HG02852 (cell line): Measurements from ENCODE around the gene SLBP.

Source experiments
- ATAC-seq: cut with Tn5 transposase; IDR thresholded peaks from one replicate; pipeline ENCODE4 v1.9.1; 2021; ENCODE audit warnings: mild to moderate bottlenecking, moderate library complexity; ENCODE audit not compliant: unreplicated experiment

The SLBP gene

DNA sequence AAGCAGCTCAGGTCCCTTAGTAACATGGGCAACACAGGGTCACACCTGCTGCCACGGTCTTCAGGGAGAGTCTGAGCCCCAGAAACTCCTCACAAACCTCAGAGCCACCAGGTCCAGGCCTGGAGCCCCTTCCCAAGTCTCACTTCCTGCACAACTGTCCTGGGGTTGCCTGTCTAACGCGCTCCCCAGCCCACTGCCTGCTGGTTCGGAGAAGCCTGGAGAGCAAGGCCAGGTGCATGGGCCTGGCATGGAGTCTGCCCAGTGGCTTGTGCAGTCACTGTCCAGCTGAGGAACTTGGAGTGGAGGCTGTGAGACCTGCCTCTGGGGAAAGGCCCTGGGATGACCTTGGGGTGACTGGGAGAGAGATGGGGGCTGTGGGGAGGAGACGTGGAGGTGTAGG lies 56.0 kb downstream of the SLBP start:
- ATAC-seq, result no peak

DNA sequence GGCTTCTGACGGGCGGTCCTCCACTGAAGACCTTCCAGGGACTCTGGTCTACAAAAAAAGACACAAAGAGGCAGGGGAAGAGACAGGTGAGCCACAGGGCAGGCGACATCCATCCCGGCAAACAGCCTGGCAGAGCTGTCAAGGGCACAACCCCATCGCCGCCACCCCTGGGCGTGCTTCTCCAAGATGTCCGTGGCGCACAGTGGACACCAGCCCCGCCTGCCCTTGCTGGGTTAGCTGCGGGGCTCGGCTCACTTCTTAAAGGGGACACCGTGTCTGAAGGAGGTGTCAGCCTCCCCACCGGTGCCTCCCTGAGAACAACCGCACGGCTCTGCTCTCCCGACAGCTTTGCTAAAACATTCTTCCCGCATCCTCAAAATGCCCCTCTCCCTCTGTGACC lies 56.4 kb downstream of the SLBP start:
- ATAC-seq, result no peak

DNA sequence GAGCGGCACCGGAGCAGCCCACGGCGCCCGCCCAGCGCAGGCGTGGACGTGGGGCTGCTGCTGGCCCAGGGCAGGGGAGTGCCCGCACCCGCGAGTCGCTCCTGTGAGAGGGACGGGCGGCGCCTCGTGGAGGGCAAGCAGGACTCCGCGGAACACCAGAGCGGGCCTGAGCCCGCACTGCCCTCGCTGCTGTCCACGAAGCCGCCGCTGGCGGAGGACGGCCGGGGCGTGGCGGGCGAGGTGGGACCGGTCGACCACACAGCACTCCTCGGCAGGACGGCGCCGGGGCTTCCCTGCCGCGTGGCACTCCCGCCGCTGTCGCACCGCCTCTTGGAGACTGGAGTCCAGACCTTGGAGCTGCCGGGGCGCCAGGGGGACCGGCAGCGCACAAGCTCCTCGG lies 57.0 kb downstream of the SLBP start:
- no peak for ATAC-seq

DNA sequence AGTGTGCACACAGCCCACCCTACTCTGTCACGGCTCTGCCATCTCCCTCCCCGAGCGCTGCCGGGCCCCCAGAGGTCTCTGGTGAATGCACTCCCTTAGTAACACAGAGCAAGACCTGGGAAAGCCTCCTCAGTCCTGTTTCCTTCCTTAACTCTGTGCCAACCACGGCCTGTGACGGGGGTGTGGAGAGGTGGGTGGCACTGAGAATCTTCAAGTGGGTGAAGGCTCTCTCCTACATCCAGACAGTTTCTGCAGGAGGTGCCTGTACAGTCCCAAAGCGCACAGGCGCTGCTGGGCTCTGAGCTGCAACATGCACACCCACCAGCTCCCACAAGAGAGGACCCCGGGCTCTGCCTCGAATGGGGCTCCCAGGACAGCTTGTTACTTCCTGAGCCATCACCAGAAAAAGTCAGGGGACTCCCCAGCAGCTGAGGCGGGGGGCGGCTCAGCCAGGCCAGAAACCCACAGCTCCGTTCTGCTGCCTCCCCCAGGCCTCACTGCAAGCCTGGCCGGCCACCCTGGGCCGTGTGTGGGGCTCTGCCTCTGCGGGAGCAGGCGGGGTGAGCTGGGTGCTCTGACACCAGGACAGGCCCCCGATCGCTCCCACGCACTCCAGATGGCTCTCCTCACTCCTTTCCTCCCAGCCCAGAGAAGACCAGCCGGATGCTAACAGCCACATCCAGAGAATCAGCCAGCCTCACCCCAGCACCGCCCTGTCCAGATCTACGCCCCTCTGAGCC lies 57.7 kb downstream of the SLBP start:
- no peak for ATAC-seq

DNA sequence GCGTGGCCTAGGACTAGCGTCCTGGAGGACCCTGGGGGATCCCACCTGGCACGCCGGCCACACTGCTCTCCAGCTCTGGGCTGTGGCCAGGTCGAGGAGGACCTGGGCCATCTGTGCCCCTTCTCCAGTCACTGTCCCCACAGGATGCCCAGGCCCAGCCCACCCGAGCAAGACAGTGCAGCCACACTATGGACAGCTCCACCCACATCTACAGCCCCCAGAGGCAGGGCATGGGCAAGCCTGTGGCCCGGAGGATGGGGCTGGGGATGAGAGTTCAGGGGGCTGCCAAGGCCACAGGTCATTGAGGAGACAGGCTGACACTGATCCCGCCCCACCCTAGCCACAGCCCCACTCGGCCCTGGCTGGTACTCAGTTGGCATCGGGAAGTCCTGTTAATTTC lies 58.3 kb downstream of the SLBP start:
- ATAC-seq, result no peak

DNA sequence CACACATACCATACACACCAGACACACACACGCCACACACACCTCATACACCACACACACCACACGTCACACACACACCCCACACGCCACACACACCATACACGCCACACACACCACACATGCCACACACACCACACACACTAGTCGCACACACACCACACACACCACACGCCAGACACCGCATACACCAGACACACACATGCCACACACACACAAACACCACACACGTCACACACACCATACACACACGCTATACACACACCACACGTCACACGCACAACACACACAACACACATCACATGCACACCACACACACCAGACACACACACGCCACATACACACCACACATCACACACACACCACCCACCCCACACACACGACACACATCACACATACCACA lies 60.0 kb downstream of the SLBP start:
- no peak for ATAC-seq

DNA sequence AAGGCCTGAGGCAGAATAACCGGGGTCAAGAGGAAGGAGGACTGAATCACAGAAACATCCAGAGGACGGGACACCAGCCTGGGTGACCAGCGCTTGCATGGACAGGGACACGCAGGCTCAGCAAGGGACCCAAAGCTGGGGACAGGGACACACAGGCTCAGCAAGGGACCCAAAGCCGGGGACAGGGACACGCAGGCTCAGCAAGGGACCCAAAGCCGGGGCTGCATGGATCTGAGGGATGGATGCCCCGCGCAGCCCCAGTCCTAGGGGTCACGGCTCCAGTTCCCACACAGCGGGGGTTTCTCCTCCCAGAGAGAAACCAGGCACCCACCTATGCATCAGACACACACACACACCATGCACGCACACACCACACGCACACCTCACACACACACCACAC lies 60.5 kb downstream of the SLBP start:
- ATAC-seq, result no peak

DNA sequence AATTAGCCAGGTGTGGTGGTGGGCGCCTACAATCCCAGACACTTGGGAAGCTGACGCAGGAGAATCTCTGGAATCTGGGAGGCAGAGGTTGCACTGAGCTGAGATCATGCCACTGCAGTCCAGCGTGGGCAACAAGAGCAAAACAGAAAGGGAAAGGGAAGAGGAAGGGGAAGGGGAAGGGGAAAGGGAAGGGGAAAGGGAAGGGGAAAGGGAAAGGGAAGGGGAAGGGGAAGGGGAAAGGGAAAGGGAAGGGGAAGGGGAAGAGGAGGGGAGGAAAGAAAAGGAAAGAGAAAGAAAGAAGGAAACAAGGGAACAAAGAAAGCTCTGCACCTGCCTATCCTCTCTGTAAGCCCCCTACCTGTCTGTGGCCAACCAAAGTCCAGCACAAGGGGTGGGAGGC lies 63.2 kb downstream of the SLBP start:
- ATAC-seq, result no peak

DNA sequence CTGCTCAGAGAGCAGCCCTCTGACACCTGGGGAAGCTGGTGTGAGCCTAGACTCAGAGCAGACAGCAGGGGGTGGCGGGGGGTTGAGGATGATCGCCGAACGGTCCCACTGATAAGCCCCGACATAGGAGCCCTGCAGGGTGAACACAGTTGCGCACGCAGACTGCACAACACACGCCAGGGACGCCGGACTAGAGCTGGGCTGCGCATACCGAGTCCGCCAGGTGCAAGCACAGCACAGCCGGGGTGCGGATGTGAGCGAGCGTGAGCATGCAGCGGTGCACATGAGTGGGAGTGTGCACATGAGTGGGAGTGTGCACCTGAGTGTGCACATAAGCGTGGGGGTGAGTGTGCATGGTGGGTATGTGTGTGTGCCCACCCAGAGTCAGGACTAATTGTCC lies 64.7 kb downstream of the SLBP start:
- no peak for ATAC-seq

DNA sequence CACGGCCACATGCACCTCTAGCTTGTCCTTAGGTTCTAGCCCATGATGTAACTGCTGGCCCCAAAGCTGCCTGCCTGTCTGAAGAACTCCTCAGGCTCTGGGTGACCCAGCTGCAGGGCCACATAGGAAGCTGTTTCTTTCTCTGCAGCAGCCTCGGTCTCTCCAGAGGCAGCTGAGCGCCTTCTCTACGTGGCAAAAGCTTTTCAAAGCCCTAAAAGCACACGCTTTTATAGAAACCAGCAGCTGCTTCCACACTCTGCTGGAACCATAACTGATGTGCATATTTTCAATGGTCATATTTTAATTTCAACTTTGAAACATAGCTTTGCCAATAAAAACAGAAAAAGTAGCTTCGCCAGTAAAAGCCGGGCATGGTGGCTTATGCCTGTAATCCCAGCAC lies 65.4 kb downstream of the SLBP start:
- no peak for ATAC-seq

DNA sequence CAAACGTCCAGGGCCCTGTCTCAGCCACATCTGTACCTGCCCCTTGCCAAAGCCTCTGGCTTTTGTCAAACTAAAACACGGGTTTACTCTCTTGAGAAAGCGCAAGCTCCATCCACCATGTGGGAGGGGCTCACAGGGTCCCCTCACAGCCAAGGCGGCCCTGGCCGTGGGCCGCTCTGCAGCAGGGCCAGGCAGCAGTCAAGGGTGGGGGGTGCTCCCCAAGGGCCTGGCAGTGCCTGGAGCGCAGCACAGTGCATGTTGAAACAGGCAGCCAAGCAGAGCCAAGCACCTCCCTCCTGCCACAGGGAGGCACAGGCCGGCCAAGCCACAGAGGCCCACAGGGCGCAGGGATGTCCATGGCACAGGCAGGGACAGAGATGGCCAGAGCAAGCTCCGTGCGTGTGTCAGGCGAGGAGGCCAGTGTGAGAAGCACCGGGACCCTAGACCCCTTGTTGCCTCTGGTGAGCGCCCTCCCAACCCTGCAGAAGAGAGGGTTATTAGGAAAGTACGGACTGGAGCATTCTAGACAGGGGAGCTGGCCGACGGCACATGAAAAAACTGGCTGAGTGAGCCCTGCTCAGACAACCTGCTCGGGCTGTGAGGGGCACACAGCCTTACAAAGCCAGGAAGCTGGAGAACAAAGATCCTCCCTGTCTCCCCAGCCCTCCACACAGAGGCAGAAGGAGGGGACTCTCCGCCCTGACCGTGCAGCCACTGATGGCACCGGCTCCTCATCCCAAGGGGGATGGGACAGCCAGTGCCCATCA lies 67.0 kb downstream of the SLBP start:
- ATAC-seq, result no peak

DNA sequence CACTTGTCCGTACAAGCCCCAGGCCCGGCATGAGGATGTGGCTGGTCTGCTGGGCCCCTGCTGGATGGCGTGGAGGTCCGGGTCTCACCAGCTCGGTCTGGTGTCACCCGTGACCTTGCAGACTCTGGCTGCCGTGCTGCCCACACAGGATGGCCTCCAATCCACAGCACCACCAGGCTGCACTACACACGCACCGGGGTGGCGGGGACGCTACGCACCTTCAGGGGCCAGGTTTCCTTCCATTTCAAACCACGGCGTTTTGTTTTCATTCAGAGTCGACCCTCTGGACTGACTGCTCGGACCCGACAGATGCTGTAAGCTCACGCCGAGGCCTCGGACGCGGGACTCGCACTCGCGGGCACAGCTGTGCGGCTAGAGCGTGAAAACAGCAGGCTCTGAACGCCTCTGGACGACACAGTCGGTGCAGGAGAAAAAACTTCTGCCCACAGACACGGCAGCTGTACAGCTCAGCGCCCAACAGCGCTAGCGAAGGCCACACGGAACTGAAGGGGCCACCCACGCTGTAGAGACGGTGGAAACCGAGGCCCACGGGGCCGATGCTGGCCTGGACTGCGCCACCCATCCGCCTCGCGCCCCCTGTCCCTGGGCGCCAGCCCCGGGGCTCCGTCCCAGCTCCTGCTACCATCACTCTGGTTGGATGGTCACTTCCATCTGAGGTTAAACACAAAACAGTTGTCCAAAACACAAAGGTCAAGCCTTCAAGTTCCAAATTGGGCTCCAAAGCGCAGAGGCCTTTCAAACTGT lies 68.0 kb downstream of the SLBP start:
- no peak for ATAC-seq
